GM21447 (cell line): ENCODE measurements around the gene TFAP2B.

Experiments used
- ATAC-seq: cut with Tn5 transposase; IDR thresholded peaks from one replicate; pipeline ENCODE4 v1.9.1; 2021; ENCODE audit not compliant: unreplicated experiment

Gene TFAP2B

GRCh38 chr6:50824552-50824951 lies 5.9 kb downstream of the TFAP2B start:
- no peak for ATAC-seq

DNA sequence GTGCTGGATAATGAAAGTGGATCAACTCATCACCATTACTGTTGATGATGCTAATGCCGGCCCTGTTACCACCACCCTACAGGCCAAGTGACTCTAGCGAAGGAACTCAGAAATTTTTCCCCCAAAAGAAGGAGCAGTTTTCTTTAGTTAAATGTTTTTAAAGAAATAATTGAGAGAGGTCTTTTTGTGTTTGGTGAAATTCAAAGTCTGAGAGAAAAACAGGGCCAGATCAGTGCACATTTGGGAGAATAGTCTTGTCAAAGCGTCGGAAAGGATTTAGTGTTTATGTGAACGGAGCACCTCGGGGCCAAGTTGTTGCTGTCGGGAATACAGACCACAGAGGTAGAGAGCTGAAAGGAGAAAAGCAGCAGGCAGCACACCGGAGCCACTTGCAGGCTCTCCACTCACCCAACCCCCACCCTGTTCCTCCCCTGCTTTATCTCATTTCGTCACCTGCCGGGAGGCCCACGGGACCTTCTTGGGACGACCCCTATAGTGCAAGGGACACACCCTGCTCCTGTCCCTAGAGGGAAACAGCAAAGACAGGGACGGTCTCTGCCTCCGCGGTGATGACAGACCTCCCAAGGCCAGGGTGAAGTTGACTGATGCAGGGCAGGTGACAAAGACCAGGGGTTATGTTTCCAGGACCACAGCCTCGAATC lies 6.8 kb downstream of the TFAP2B start:
- no peak for ATAC-seq

- no peak for ATAC-seq
Measured at GRCh38 chr6:50826037-50826761, 7.5 kb downstream of the TFAP2B start.

DNA sequence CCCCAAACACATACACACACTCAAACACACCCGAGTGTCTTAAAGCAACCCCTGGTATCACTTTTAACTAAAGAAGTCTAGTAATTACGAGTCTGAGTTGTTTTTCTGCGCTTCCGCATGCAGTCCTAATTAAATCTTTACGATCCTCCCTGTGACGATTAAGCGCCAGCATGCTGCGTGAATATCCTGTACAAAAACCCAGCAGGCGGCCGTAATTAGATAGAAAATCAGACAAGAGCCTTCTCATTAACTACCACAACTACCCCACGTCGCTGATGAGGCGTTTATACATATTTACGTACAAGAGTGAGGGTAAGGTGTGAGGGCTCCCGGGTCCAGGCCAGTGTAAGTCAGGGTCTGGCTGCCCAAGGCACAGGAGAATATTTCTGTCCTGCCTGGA lies 8.1 kb downstream of the TFAP2B start:
- ATAC-seq: no peak

- ATAC-seq: no peak
Measured at GRCh38 chr6:50829049-50829448, 10.4 kb downstream of the TFAP2B start.

GRCh38 chr6:50829898-50830444 lies 11.3 kb downstream of the TFAP2B start:
- ATAC-seq: no peak

- ATAC-seq: no peak
Measured at GRCh38 chr6:50831186-50831585, 12.5 kb downstream of the TFAP2B start.

- no peak for ATAC-seq
Measured at GRCh38 chr6:50832912-50833311, 14.2 kb downstream of the TFAP2B start.

DNA sequence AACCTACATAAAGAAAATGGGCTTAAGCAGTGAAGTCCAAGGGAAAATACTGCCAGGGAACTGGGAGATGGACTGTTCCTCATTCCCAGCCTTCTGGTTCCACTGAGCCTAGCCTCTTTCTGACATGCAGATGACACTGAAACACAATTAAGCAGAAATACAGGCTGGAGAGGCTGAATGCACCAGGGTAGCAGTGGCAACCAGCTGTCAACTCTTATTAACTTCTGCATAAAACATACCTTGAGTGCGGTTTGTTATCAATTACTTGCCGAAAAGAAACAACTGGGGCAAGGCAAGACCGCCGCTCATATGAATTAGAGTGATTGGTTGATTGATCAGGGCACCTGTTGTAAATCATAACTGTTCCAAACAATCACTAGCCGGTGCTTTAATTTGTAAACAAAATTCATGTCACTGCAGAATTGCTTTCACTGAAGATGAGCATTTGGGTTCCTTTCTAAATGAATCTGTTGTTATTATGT lies 16.3 kb downstream of the TFAP2B start:
- no peak for ATAC-seq

GRCh38 chr6:50836231-50836630 lies 17.6 kb downstream of the TFAP2B start:
- no peak for ATAC-seq

GRCh38 chr6:50837589-50838445 lies 19.1 kb downstream of the TFAP2B start:
- no peak for ATAC-seq

DNA sequence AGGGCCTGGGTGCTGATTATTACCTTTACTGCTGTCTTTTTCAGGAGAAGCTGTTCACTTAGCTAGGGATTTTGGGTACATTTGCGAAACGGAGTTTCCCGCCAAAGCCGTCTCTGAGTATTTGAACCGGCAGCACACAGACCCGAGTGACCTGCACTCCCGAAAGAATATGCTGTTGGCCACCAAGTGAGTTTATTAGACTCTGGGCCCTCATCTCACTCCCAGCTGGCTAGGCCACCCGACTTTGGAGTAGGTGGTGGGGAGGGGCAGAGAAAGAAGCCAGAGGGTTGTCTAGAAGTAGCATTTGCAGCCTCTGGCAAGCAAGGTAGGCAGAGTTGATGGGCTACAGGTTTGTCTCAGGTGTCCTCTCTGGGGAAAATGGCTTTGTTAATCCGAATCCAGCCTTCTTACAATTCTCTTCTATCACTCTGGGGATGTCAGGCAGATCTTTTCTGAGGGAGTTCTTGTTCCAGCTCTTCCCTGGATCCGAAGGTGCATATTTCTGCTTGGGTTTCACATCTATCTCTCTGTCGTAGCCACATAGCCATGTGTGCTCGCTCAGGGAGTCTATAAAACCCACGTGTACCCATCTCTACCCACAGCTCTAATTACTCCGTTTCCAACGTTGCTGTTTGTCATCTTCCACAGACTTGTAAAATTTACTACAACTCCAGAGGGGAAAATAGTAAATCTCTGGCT lies 21.6 kb downstream of the TFAP2B start:
- no peak for ATAC-seq

DNA sequence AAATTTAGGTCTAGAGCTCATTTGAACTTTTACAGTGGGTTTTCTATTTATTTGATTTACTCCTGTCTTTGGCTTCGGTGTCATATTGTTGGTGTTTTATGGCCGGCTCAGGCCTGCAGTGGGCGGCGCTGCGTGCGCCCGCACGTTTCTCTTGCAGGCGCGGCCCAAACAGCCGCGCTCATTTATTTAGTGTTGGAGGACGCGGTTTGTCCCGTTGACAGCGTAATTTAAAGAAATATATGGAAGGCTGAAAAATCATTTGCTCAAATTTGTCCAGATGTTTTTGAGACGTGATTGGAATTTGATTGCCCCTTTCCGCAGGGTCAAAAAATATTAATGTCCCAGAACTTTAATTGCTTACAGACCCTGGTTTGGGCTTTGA lies 22.1 kb downstream of the TFAP2B start:
- ATAC-seq: no peak

DNA sequence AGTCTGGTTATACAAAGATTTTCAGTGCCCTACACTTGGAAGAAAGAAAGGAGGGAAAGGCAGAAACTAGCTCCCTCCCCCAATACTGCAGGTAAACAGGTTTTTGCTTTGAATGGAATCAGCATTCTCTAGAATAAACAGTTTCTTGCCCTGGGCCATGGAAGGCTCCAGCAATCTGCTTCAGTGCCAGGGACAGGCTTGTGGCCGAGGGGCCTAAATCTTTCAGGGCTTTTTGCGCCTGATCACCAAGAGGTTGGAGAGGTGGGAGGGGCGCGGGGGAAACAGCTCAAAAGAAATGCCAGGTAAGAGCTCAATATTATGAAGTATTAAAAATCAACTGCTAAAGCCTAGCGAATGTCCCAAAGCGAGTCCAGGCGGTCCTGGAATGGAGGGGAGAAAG lies 23.8 kb downstream of the TFAP2B start:
- no peak for ATAC-seq

DNA sequence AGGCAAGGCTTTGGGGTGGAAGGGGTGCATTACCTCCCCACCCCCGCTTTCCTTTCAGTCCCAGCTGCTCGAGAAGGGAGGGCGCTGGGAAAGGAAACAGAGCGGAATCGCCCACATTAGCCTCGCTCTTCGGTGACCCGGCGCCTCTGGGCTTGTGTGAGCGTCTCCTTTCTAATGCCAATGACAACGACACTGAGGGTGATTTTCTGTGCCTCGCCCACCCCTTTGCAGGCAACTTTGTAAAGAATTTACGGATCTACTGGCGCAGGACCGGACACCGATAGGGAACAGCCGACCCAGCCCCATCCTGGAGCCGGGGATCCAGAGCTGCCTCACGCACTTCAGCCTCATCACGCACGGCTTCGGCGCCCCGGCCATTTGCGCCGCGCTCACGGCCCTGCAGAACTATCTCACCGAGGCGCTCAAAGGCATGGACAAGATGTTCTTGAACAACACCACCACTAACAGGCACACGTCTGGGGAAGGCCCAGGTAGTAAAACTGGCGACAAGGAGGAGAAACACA lies 24.3 kb downstream of the TFAP2B start:
- no peak for ATAC-seq

GRCh38 chr6:50843842-50844241 lies 25.2 kb downstream of the TFAP2B start:
- ATAC-seq: no peak

DNA sequence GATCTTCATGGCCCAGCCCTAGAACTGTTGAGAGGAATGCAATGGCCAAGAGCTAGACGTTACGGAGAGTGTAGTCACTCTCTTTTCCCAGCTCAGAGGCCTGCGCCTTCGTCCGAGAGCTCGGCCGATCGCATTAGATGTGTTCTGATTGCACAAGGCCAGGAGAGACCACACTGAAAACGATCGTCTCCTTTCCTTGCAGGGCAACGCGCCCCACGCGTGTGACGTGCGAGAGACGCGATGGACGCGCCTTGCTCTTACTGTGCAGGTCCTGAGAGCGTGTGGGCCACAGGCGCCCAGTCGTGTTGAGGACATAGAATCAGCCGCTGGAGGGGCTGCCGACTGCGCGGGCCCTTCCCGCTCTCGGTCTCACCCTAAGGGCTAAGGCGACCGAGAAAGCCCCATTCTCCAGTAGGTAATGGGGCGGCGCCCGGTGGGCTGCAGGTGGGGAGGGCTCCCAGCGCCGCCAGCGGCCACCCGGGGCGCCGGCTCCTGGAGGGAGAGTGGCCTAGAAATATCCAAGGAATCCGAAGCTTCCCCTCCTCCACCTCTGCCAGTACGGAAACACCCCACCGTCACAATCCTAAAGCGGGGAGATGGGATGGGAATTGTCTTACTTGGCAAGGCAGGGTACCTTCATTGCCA lies 26.9 kb downstream of the TFAP2B start:
- no peak for ATAC-seq

- no peak for ATAC-seq
Measured at GRCh38 chr6:50846144-50846851, 27.6 kb downstream of the TFAP2B start.

- ATAC-seq: no peak
Measured at GRCh38 chr6:50846852-50847155, 28.1 kb downstream of the TFAP2B start.
